Stimulated activated memory B cell treated with anti-CD40 and anti-IgM and Interleukin-4, amounts not matched to agents 10 μg/mL and 1 μg/mL and 100 μg/mL, for 72 hours (primary cell): Measurements from ENCODE around the gene PDXDC1.
A peak's percentile ranks its signal among the peaks of the same experiment; 100 is the strongest.
"Not testable (repeated sequence)": the region's sequence is repeated elsewhere in the genome, so short reads cannot be mapped to it uniquely, and the experiment has no call there.

Experiments used
- ATAC-seq: fragments of 150-1000 bp; cut with Tn5 transposase; 2 replicates; pipeline ENCODE4 v1.10.0; 2021
- H3K27ac Mint-ChIP-seq: one replicate; pipeline ENCODE4 v1.8.0; 2022; ENCODE audit warnings: mild to moderate bottlenecking, mixed read lengths
- H3K27me3 Mint-ChIP-seq: one replicate; pipeline ENCODE4 v1.8.0; 2022; ENCODE audit warnings: mixed read lengths
- H3K36me3 Mint-ChIP-seq: one replicate; pipeline ENCODE4 v1.8.0; 2022; ENCODE audit warnings: mixed read lengths
- H3K4me1 Mint-ChIP-seq: one replicate; pipeline ENCODE4 v1.8.0; 2022; ENCODE audit warnings: mixed read lengths
- H3K4me3 Mint-ChIP-seq: one replicate; pipeline ENCODE4 v1.8.0; 2022; ENCODE audit warnings: mild to moderate bottlenecking, moderate library complexity, mixed read lengths
- H3K9me3 Mint-ChIP-seq: one replicate; pipeline ENCODE4 v1.8.0; 2022; ENCODE audit warnings: mixed read lengths

Gene PDXDC1, protein sequence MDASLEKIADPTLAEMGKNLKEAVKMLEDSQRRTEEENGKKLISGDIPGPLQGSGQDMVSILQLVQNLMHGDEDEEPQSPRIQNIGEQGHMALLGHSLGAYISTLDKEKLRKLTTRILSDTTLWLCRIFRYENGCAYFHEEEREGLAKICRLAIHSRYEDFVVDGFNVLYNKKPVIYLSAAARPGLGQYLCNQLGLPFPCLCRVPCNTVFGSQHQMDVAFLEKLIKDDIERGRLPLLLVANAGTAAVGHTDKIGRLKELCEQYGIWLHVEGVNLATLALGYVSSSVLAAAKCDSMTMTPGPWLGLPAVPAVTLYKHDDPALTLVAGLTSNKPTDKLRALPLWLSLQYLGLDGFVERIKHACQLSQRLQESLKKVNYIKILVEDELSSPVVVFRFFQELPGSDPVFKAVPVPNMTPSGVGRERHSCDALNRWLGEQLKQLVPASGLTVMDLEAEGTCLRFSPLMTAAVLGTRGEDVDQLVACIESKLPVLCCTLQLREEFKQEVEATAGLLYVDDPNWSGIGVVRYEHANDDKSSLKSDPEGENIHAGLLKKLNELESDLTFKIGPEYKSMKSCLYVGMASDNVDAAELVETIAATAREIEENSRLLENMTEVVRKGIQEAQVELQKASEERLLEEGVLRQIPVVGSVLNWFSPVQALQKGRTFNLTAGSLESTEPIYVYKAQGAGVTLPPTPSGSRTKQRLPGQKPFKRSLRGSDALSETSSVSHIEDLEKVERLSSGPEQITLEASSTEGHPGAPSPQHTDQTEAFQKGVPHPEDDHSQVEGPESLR

DNA sequence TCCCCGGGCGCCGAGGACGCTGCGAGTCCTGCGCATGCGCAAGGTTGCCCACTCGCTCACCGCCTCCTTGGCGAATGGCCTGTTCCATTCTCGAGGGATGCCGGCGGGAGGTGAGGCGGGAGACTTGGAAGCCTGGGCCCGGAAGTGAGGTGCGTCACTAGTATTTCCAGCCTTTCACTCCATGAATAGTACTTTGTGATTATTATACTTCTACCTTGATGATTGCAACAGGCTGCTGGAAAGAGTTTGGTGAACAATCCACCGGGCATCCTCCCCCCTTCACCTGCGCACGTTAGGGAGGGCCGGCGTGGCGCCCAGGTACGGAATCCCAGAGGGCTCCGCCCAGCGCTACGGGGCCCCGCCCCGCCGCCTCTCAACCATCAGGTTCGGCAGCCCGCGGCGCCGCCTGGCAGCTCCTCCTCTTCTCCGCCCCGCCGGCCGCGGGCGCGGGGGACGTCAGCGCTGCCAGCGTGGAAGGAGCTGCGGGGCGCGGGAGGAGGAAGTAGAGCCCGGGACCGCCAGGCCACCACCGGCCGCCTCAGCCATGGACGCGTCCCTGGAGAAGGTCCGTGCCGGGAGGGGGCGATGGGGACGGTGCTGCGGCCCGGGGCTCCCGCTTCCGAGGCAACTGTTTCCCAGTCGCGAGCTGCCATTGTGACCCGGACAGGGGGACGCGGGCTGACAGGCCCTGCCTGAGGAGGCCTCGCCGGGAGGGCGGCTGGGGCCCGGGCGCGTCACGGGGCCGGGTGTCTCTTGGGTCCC is at the start of gene PDXDC1:
TSS of gene PDXDC1 (plus strand) at position 371 of the 762 bp plus-strand sequence. CDS start at position 545, 174 bp downstream.
- Mint-ChIP-seq H3K4me1 (peaks cover 36% of the 10 kb centered on the region), H3K27ac (peak within 1 kb of the TSS; percentile 86), H3K4me3 (peak within 1 kb of the TSS; percentile 90)
- not testable (repeated sequence) for H3K27me3 Mint-ChIP-seq, H3K9me3 Mint-ChIP-seq, H3K36me3 Mint-ChIP-seq
- ATAC-seq, result peak; percentile 98

DNA sequence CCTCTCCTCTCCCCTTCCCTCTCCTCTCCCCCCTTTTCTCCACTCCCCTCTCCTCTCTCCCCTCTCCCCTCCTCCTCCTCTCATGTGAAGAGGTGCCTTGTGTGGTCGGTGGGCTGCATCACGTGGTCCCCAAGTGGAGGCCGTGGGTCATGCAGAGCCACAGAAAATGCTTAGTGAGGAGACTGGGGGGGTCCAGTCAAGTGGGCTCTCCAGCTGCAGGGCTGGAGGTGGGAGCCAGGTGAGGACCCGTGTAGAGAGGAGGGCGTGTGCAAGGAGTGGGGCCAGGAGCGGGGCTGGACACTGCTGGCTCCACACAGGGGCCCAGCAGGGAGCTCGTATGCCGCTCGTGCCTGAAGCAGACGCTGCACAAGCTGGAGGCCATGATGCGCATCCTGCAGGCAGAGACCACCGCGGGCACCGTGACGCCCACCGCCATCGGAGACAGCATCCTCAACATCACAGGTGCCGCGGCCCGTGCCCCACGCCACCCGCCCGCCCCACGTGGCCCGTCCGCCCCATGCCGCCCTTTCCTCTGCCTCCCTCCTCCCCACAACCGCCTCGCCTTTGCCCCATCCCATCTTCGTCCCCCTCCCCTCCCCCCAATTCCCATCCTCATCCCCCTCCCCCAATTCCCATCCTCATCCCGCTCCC is 46.6 kb upstream of the PDXDC1 start:
- not testable (repeated sequence) for H3K9me3 Mint-ChIP-seq, H3K36me3 Mint-ChIP-seq, H3K4me1 Mint-ChIP-seq, H3K27me3 Mint-ChIP-seq, H3K27ac Mint-ChIP-seq, H3K4me3 Mint-ChIP-seq
- peak; percentile 77 for ATAC-seq

DNA sequence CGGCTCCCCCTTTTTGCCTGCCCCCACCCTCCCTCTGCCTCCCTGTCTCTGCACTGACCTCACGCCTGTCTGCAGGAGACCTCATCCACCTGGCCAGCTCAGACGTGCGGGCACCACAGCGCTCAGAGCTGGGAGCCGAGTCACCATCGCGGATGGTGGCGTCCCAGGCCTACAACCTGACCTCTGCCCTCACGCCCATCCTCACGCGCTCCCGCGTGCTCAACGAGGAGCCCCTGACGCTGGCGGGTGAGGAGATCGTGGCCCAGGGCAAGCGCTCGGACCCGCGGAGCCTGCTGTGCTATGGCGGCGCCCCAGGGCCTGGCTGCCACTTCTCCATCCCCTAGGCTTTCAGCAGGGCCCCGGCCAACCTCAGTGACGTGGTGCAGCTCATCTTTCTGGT is 45.6 kb upstream of the PDXDC1 start:
- H3K36me3 Mint-ChIP-seq, H3K27me3 Mint-ChIP-seq, H3K27ac Mint-ChIP-seq, H3K9me3 Mint-ChIP-seq, ATAC-seq, H3K4me1 Mint-ChIP-seq, H3K4me3 Mint-ChIP-seq: not testable (repeated sequence)

GRCh38 chr16:14930246-14930645 is 44.6 kb upstream of the PDXDC1 start:
- H3K9me3 Mint-ChIP-seq, H3K27ac Mint-ChIP-seq, H3K4me3 Mint-ChIP-seq, ATAC-seq, H3K27me3 Mint-ChIP-seq, H3K36me3 Mint-ChIP-seq, H3K4me1 Mint-ChIP-seq: not testable (repeated sequence)

DNA sequence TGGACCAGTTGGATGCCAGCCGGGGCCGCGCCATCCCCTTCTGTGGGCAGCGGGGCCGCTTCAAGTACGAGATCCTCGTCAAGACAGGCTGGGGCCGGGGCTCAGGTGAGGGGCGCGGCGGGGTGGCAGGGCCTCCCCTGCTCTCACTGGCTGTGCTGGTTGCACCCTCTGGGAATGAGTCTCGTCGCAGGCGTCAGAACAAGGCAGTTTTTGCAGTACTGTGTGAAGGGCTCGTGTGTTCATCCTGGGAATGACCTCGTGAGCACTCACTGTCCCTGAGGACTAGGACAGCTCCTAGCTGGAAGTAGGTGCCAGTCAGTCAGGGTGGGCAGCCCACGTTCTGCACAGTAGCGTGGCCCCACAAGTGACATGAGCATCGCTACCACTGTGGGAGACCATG is 43.9 kb upstream of the PDXDC1 start:
- H3K9me3 Mint-ChIP-seq, H3K4me3 Mint-ChIP-seq, ATAC-seq, H3K4me1 Mint-ChIP-seq, H3K27ac Mint-ChIP-seq, H3K27me3 Mint-ChIP-seq, H3K36me3 Mint-ChIP-seq: not testable (repeated sequence)

GRCh38 chr16:14932581-14933375 is 42.0 kb upstream of the PDXDC1 start:
- not testable (repeated sequence) for H3K36me3 Mint-ChIP-seq, H3K27me3 Mint-ChIP-seq, H3K4me1 Mint-ChIP-seq, H3K4me3 Mint-ChIP-seq, H3K27ac Mint-ChIP-seq, H3K9me3 Mint-ChIP-seq, ATAC-seq

DNA sequence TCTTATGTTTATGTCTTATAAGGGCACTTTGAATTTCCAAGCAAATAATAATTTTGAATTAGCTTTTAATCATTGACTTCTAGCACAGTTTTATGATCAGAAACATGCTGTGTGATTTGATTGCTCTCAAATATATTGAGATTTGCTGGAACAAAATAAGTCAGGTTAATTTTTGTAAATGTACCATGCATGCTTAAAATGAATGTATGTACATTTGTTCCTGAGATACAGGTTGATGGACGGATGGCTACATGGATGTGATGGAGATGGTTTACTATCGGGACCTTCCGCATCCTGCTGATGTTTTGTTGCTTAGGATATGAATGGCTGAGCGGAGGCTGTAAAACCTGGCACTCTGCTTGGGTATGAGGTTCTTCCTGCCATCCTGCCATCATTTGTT is 37.7 kb upstream of the PDXDC1 start, which contains the start of gene NPIPA1:
TSS of gene NPIPA1 (plus strand) at position 301 of the 400 bp plus-strand sequence. CDS start at position 301, 0 bp downstream.
- not testable (repeated sequence) for H3K27ac Mint-ChIP-seq, H3K4me1 Mint-ChIP-seq, H3K9me3 Mint-ChIP-seq, H3K4me3 Mint-ChIP-seq, ATAC-seq, H3K36me3 Mint-ChIP-seq, H3K27me3 Mint-ChIP-seq

DNA sequence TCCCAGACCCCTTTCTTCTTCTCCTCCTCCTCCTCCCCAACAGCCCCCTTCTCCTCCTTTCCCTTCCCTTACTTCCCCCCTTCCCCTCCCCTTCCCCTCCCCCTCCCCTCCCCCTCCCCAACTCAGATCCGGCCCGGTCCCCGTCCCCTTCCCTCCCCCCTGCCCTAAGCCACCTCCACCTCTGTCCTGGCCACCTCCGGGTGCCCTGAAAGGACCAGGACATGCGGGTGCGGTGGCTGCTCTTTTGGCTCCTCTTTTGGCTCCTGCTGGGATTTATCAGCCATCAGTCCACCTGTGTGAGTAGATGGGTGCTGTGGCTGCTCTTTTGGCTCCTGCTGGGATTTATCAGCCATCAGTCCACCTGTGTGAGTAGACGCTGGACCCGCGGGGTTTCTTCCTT is 36.8 kb upstream of the PDXDC1 start:
- H3K4me3 Mint-ChIP-seq, ATAC-seq, H3K27ac Mint-ChIP-seq, H3K9me3 Mint-ChIP-seq, H3K4me1 Mint-ChIP-seq, H3K36me3 Mint-ChIP-seq, H3K27me3 Mint-ChIP-seq: not testable (repeated sequence)

DNA sequence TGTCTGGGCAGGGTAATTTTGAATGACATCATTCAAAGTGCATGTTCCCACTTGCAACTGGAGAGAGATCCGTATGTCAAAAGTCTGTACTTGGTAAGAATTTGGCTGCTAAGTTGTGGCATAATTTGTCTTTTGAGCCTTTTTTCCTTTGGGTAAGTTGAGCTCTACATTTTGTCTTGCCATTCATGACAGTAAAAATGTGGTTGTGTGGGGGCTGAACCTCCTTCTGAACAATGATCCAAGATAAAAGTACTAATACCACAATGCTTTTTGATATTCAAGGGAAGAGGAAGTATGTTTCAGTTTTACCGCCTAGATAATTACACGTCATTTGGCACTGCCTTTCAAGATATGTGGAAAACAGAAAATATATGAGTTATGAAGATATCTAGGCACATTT is 32.1 kb upstream of the PDXDC1 start:
- not testable (repeated sequence) for H3K9me3 Mint-ChIP-seq, H3K27ac Mint-ChIP-seq, H3K4me1 Mint-ChIP-seq, H3K27me3 Mint-ChIP-seq, H3K4me3 Mint-ChIP-seq, ATAC-seq, H3K36me3 Mint-ChIP-seq

DNA sequence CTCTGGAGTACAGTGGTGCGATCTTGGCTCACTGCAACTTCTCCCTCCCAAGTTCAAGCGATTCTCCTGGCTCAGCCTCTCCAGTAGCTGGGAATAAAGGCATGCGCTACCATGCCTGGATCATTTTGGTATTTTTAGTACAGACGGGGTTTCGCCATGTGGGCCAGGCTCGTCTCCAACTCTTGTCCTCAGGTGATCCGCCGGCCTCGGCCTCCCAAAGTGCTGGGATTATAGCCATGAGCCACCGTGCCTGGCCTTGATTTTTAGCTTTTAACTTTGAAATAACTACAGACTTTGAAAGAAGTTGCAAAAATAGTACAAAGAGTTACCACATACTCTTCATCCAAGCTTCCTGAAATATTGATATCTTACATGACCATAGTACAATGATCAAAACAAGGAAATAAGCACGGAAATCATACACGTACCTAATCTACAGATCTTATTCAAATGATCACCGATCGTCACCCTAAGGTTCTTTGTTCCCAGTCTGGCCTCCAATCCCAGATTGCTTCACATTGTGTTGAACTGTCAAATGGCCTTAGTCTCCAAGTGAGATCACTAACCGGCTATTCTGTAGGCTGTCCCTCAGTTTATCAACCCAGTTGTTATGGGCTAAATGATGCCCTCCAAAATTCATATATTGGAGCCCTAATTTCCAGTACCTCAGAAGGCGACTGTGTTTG is 19.1 kb upstream of the PDXDC1 start:
- no peak for ATAC-seq
- Mint-ChIP-seq H3K4me3 (no peak overlapping the region), H3K4me1 (no peaks in the 10 kb centered on the region), H3K36me3 (no peaks in the 10 kb centered on the region), H3K9me3 (no peaks in the 10 kb centered on the region), H3K27me3 (no peaks in the 10 kb centered on the region), H3K27ac (no peak overlapping the region)

DNA sequence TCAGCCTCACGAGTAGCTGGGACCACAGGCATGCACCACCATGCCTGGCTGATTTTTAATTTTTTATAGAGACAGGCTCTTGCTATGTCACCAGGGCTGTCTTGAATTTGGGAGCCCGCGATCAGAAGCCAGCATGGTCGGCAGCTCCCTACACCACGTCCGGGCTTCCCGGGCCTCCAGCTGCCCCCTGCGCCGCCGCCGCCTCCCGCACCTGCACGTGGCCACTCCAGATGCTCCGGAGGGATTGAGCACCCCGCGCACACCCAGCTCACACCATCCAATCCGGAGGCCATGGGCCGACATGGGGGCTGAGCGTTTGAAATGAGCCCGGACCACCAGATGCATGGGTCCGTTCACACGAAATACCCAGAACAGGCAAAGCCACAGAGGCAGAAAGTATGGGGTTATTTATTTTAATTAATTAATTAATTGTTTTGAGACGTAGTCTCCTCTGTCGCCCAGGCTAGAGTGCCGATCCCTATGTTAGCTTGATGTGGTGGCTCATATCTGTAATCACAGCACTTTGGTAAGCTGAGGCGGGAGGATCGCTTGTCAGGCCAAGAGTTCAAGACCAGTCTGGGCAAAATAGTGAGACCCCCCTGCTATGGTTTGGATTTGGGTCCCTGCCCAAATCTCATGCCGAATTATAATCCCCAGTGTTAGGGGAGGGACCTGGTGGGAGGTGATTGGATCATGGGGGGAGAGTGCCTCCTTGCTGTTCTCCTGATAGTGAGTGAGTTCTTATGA is 17.1 kb upstream of the PDXDC1 start:
- Mint-ChIP-seq H3K9me3 (peaks cover 1% of the 10 kb centered on the region), H3K27me3 (peaks cover 11% of the 10 kb centered on the region), H3K36me3 (no peaks in the 10 kb centered on the region), H3K4me3 (no peak overlapping the region), H3K4me1 (no peaks in the 10 kb centered on the region), H3K27ac (no peak overlapping the region)
- no peak for ATAC-seq

- no peak overlapping the region for H3K27ac Mint-ChIP-seq
- no peaks in the 10 kb centered on the region for H3K4me1 Mint-ChIP-seq
- no peak overlapping the region for H3K4me3 Mint-ChIP-seq
- ATAC-seq, result no peak
- peaks cover 16% of the 10 kb centered on the region for H3K27me3 Mint-ChIP-seq
- no peaks in the 10 kb centered on the region for H3K36me3 Mint-ChIP-seq
- peaks cover 3% of the 10 kb centered on the region for H3K9me3 Mint-ChIP-seq
Observed at GRCh38 chr16:14958323-14958600, 16.6 kb upstream of the PDXDC1 start.

- Mint-ChIP-seq H3K36me3 (no peaks in the 10 kb centered on the region), H3K9me3 (peaks cover 3% of the 10 kb centered on the region), H3K27ac (no peak overlapping the region), H3K4me1 (no peaks in the 10 kb centered on the region), H3K27me3 (peaks cover 21% of the 10 kb centered on the region), H3K4me3 (no peak overlapping the region)
- no peak for ATAC-seq
Observed at GRCh38 chr16:14958970-14959369, 15.9 kb upstream of the PDXDC1 start.
